Fibroblast of mammary gland (primary cell): ENCODE results near the gene TBC1D3D.
"Not testable (repeated sequence)": the region's sequence is repeated elsewhere in the genome, so short reads cannot be mapped to it uniquely, and the experiment has no call there.

ENCODE experiments used
- DNase-seq: peaks from one replicate; pipeline ENCODE4 v3.0.0-alpha.2; 2010; ENCODE audit warnings: low read depth
- H3K4me3 ChIP-seq: 2 replicates; pipeline ENCODE4 v1.5.1; 2011; ENCODE audit warnings: low read depth, mild to moderate bottlenecking, low read length, moderate library complexity; ENCODE audit not compliant: control insufficient read depth

Gene TBC1D3D

GRCh38 chr17:38003676-38004075, at the start of gene TBC1D3D:
TSS of gene TBC1D3D (plus strand) at chr17:38003976. CDS start at chr17:38005561, 1,585 bp downstream.
- not testable (repeated sequence) for DNase-seq, H3K4me3 ChIP-seq

- DNase-seq, H3K4me3 ChIP-seq: not testable (repeated sequence)
Observed at GRCh38 chr17:37988960-37989359, 14.8 kb upstream of the TBC1D3D start, which contains the start of gene TBC1D3L. TSS of gene TBC1D3L (minus strand) at chr17:37989060. CDS start at chr17:37987520, 1,540 bp downstream.
